K562 (cell line): ENCODE measurements around the gene METTL22. TPM values are rescaled to one million over a fixed set of nuclear protein-coding genes. Genes with fewer than 3 reads are reported as not detected.

Experiments
- BACH1 ChIP-seq: fragments of 200-800 bp; sonication (Bioruptor generic); IDR thresholded peaks from 2 replicates; pipeline ENCODE4 v1.6.1; 2016; ENCODE audit warnings: missing genetic modification characterization, missing compliant biosample characterization
- ELF2 ChIP-seq: fragments of 250-450 bp; sonication (Bioruptor Pico); IDR thresholded peaks from 2 replicates; pipeline ENCODE4 v1.5.0; 2021; ENCODE audit warnings: mild to moderate bottlenecking
- HDAC3 ChIP-seq: fragments of 450-650 bp; IDR thresholded peaks from 2 replicates; pipeline ENCODE4 v1.6.1; 2018; ENCODE audit warnings: borderline replicate concordance, mild to moderate bottlenecking, moderate library complexity; ENCODE audit not compliant: partially characterized antibody
- KDM1A ChIP-seq, 2 experiments: fragments of 450-650 bp; IDR thresholded peaks; 2 replicates each; pipeline ENCODE4 v1.6.1; 2016; ENCODE audit warnings: mild to moderate bottlenecking in 2 of 2
- MECOM ChIP-seq: fragments of 250-450 bp; sonication (Bioruptor Pico); IDR thresholded peaks from 2 replicates; pipeline ENCODE4 v1.8.0; 2022; ENCODE audit warnings: inconsistent platforms
- NR2F6 ChIP-seq: fragments of 450-650 bp; formaldehyde crosslinking; IDR thresholded peaks from 2 replicates; pipeline ENCODE4 v1.4.0; 2020; ENCODE audit warnings: mild to moderate bottlenecking
- RFX7 ChIP-seq: fragments of 250-450 bp; sonication (Bioruptor Pico); IDR thresholded peaks from 2 replicates; pipeline ENCODE4 v1.5.1; 2021; ENCODE audit warnings: mild to moderate bottlenecking
- RUNX1 ChIP-seq: sonication (generic); IDR thresholded peaks from 2 replicates; pipeline ENCODE4 v1.6.1; 2016; ENCODE audit warnings: antibody characterized with exemption, low read depth
- SIN3A ChIP-seq, 2 experiments: fragments of 150-350 bp in 1 of 2; IDR thresholded peaks; 2 replicates each; pipeline ENCODE4 v1.6.1; 2011 to 2016; ENCODE audit warnings: borderline replicate concordance in 2 of 2, low read depth in 2 of 2, low read length in 2 of 2, mild to moderate bottlenecking in 2 of 2, moderate library complexity in 2 of 2; ENCODE audit not compliant: control insufficient read depth in 1 of 2
- ZBTB1 ChIP-seq: sonication (generic); formaldehyde crosslinking; IDR thresholded peaks from 2 replicates; pipeline ENCODE4 v1.8.1; 2023; ENCODE audit warnings: missing genetic modification reagents, low read depth, mild to moderate bottlenecking, borderline replicate concordance
- ZNF143 ChIP-seq: sonication (generic); formaldehyde crosslinking; IDR thresholded peaks from 2 replicates; pipeline ENCODE4 v1.9.0; 2022; ENCODE audit warnings: mild to moderate bottlenecking, missing genetic modification reagents
- polyA plus RNA-seq, 8 experiments: library from polyadenylated mRNA; depleted of rRNA in 4 of 8; stranded (reverse) in 5 of 8; unstranded in 3 of 8; fragments of >200 nt; fragmentation: Nextera tagmentation in 2 of 8; fragmentation: Illumina TruSeq in 1 of 8; extraction: Ambion mirVana in 2 of 8; extraction: Trizol in 1 of 8; gene quantifications; 2 replicates each; pipeline versions ENCODE4 v1.2.1 to v1.2.3, GENCODE V29; 2011 to 2014; ENCODE audit warnings: inconsistent platforms in 1 of 8, missing spikeins in 1 of 8
- total RNA-seq, 7 experiments: library from RNA; depleted of rRNA in 6 of 7; stranded (reverse); fragments of >200 nt in 6 of 7; fragmentation: Illumina TruSeq in 2 of 7; extraction: Trizol in 2 of 7; gene quantifications; 2 replicates each; pipeline versions ENCODE4 v1.2.1 to v1.2.3, GENCODE V29; 2011 to 2021; ENCODE audit warnings: low replicate concordance in 1 of 7
- TF ChIP-seq, protein P1 (sequence below), 2 experiments: IDR thresholded peaks; 2 replicates each; pipeline ENCODE4 v1.6.1; 2011; ENCODE audit warnings: borderline replicate concordance in 1 of 2, control low read depth in 1 of 2, low read depth in 1 of 2, low read length in 1 of 2, mild to moderate bottlenecking in 1 of 2, mixed read lengths in 1 of 2, moderate library complexity in 1 of 2; ENCODE audit not compliant: insufficient read depth in 1 of 2, insufficient read length in 1 of 2, poor library complexity in 1 of 2, severe bottlenecking in 1 of 2; ENCODE audit errors: extremely low read depth in 1 of 2
- TF ChIP-seq, protein P2 (sequence below): fragments of 150-350 bp; conservative IDR thresholded peaks from 2 replicates; pipeline ENCODE4 v1.6.1; 2014; ENCODE audit warnings: low read length
- TF ChIP-seq, protein P3 (sequence below), 2 experiments: fragments of 450-650 bp; IDR thresholded peaks; 2 replicates each; pipeline ENCODE4 v1.6.1; 2016; ENCODE audit warnings: mild to moderate bottlenecking in 2 of 2, borderline replicate concordance in 1 of 2, low read depth in 1 of 2, moderate library complexity in 1 of 2

Gene METTL22
- total and polyA plus RNA-seq, 9 of the 15 experiments (the other 6 are each of a cell fraction or from before 2014, with no cell fraction given): 6.9 to 33.2 (median 18.5) TPM

DNA sequence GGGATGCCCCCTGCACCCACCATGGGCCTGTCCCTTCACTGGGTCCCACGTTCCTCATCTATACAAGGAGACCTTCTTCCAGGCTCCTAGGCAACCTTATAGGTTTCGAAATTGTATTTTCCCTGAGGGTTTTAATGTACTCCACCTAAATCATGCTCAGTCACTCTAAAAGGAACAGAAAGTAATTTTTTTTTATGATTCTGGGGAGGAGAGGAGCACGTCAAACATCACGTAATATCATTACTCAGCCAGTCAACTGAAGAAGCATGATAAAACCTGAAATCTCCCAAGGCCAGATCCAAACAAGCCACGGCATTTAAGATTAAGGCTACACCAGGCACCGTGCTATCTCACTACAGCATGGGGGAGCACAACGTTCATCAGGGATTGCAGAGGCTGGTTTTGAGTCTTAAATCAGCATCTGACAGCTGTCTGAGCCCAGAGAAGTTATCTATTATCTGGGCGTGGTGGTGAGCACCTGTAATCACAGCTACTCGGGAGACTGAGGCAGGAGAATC is 27.3 kb upstream of the METTL22 start (continued):
- TF ChIP-seq, protein P1, sequence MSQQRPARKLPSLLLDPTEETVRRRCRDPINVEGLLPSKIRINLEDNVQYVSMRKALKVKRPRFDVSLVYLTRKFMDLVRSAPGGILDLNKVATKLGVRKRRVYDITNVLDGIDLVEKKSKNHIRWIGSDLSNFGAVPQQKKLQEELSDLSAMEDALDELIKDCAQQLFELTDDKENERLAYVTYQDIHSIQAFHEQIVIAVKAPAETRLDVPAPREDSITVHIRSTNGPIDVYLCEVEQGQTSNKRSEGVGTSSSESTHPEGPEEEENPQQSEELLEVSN (IDR thresholded peaks at IDR 0.05; ENCODE audit: borderline replicate concordance in 1 of 2, extremely low read depth in 1 of 2, insufficient read depth in 1 of 2, insufficient read length in 1 of 2, low read depth in 1 of 2, low read length in 1 of 2, poor library complexity in 1 of 2, severe bottlenecking in 1 of 2): no peak
- TF ChIP-seq, protein P2, sequence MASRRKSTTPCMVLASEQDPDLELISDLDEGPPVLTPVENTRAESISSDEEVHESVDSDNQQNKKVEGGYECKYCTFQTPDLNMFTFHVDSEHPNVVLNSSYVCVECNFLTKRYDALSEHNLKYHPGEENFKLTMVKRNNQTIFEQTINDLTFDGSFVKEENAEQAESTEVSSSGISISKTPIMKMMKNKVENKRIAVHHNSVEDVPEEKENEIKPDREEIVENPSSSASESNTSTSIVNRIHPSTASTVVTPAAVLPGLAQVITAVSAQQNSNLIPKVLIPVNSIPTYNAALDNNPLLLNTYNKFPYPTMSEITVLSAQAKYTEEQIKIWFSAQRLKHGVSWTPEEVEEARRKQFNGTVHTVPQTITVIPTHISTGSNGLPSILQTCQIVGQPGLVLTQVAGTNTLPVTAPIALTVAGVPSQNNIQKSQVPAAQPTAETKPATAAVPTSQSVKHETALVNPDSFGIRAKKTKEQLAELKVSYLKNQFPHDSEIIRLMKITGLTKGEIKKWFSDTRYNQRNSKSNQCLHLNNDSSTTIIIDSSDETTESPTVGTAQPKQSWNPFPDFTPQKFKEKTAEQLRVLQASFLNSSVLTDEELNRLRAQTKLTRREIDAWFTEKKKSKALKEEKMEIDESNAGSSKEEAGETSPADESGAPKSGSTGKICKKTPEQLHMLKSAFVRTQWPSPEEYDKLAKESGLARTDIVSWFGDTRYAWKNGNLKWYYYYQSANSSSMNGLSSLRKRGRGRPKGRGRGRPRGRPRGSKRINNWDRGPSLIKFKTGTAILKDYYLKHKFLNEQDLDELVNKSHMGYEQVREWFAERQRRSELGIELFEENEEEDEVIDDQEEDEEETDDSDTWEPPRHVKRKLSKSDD: no peak
- no peak for TF ChIP-seq RUNX1
- TF ChIP-seq RFX7 (CRISPR knock-in tag): no peak
- TF ChIP-seq ZBTB1 (CRISPR knock-in tag): no peak
- TF ChIP-seq SIN3A (IDR thresholded peaks at IDR 0.05; ENCODE audit: borderline replicate concordance in 2 of 2, control insufficient read depth in 1 of 2, low read depth in 2 of 2, low read length in 2 of 2): no peak
- peak; percentile 77; the same call in 1 of the 2 replicates for TF ChIP-seq MECOM (CRISPR knock-in tag)
- peak; percentile 82 for TF ChIP-seq HDAC3
- no peak for TF ChIP-seq BACH1 (tag)
- TF ChIP-seq ZNF143 (CRISPR knock-in tag): no peak
- no peak for TF ChIP-seq ELF2 (CRISPR knock-in tag)
- peak; percentile 95 to 97 for TF ChIP-seq KDM1A (IDR thresholded peaks at IDR 0.05)
- no peak for TF ChIP-seq NR2F6
- TF ChIP-seq, protein P3, sequence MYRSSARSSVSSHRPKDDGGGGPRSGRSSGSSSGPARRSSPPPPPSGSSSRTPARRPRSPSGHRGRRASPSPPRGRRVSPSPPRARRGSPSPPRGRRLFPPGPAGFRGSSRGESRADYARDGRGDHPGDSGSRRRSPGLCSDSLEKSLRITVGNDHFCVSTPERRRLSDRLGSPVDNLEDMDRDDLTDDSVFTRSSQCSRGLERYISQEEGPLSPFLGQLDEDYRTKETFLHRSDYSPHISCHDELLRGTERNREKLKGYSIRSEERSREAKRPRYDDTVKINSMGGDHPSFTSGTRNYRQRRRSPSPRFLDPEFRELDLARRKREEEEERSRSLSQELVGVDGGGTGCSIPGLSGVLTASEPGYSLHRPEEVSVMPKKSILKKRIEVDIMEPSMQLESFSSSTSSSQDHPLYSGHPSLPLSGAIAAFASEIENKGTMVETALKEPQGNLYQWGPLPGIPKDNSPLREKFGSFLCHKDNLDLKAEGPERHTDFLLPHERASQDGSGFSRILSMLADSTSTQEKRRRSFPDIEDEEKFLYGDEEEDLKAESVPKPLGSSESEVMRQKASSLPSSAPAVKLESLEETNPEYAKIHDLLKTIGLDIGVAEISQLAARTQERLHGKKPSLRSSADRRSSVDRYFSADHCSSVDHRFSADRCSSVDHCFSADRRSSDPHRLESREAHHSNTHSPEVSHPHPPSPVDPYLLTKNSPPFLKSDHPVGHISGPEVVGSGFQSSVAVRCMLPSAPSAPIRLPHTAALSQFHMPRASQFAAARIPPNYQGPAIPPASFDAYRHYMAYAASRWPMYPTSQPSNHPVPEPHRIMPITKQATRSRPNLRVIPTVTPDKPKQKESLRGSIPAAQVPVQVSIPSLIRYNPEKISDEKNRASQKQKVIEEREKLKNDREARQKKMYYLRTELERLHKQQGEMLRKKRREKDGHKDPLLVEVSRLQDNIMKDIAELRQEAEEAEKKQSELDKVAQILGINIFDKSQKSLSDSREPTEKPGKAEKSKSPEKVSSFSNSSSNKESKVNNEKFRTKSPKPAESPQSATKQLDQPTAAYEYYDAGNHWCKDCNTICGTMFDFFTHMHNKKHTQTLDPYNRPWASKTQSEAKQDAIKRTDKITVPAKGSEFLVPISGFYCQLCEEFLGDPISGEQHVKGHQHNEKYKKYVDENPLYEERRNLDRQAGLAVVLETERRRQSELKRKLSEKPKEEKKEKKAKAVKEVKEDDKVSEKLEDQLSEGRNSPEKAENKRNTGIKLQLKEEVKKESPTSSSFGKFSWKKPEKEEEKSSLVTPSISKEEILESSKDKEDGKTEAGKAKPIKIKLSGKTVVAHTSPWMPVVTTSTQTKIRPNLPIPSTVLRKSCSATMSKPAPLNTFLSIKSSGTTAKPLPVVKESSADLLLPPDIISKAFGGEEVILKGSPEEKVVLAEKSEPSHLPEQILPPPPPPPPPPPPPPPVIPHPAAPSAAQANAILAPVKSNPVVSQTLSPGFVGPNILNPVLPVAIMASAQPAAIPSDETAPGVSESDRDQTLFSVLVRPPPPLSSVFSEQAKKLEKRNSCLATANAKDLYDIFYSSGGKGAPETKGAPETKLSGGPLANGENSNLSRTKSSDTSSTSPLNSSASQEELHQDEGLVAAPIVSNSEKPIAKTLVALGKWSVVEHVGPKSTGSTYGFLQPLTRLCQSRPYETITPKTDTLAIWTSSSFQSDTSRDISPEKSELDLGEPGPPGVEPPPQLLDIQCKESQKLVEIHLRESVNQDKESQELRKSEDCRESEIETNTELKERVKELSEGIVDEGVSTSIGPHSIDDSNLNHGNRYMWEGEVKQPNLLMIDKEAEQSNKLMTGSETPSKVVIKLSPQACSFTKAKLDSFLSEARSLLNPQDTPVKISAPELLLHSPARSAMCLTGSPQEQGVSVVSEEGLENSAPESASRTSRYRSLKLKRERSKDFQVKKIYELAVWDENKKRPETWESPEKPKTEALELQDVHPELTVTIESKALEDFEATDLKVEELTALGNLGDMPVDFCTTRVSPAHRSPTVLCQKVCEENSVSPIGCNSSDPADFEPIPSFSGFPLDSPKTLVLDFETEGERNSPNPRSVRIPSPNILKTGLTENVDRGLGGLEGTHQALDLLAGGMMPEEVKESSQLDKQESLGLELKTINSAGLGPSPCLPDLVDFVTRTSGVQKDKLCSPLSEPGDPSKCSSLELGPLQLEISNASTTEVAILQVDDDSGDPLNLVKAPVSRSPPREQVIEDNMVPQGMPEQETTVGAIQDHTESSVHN (IDR thresholded peaks at IDR 0.05; ENCODE audit: borderline replicate concordance in 1 of 2, low read depth in 1 of 2): no peak
